GM23338 (cell line): ENCODE data around the gene COL2A1. TPM values are rescaled to one million over a fixed set of nuclear protein-coding genes. Genes with fewer than 3 reads are reported as not detected.

Experiments used
- ETS1 ChIP-seq: IDR thresholded peaks from 2 replicates; pipeline ENCODE4 v1.6.1; 2016; ENCODE audit warnings: antibody characterized with exemption
- REST ChIP-seq: IDR thresholded peaks from one replicate; pipeline ENCODE4 v1.6.1; 2018; ENCODE audit warnings: antibody characterized with exemption; ENCODE audit not compliant: unreplicated experiment
- ZNF114 ChIP-seq: fragments of 250-450 bp; sonication (Bioruptor Pico); IDR thresholded peaks from 2 replicates; pipeline ENCODE4 v1.5.0; 2020; ENCODE audit warnings: mild to moderate bottlenecking, moderate library complexity
- ZNF331 ChIP-seq: fragments of 250-450 bp; sonication (Bioruptor Pico); IDR thresholded peaks from 2 replicates; pipeline ENCODE4 v1.5.0; 2020; ENCODE audit warnings: low read depth, mild to moderate bottlenecking, moderate library complexity
- ZNF462 ChIP-seq: fragments of 250-450 bp; sonication (Bioruptor Pico); IDR thresholded peaks from 2 replicates; pipeline ENCODE4 v1.5.0; 2020; ENCODE audit warnings: mild to moderate bottlenecking, moderate library complexity
- polyA plus RNA-seq: library from polyadenylated mRNA; unstranded; fragments of >200 nt; fragmentation: Nextera tagmentation; extraction: Ambion mirVana; gene quantifications from 2 replicates; pipeline ENCODE4 v1.2.1, GENCODE V29; 2016
- total RNA-seq: library from RNA; depleted of rRNA; stranded (reverse); fragments of >200 nt; shearing (Covaris generic); gene quantifications from 2 replicates; pipeline ENCODE4 v1.2.3, GENCODE V29; 2014

Gene COL2A1
- total and polyA plus RNA-seq, 2 experiments from 2014 or later = 7.0 to 24.6 TPM

- no peak for TF ChIP-seq REST
- no peak for TF ChIP-seq ZNF114
- TF ChIP-seq ZNF331 (CRISPR knock-in tag) = no peak
- no peak for TF ChIP-seq ZNF462
- no peak for TF ChIP-seq ETS1
Observed at GRCh38 chr12:48051681-48052080, 47.4 kb upstream of the COL2A1 start (continued).
